ENCODE data around the gene FGFR1OP2. TPM values are rescaled to one million over a fixed set of nuclear protein-coding genes. Genes with fewer than 3 reads are reported as not detected.

The FGFR1OP2 gene
- polyA plus RNA-seq, 1 donor from 2014 or later: 66.2 TPM

Other genes starting within 250 kb of the FGFR1OP2 start
- gene ITPR2, start 105.3 kb upstream of the FGFR1OP2 start, polyA plus RNA-seq: 27.5 TPM
- gene INTS13, start 489 bp upstream of the FGFR1OP2 start, polyA plus RNA-seq: 14.6 TPM
- gene TM7SF3, start 75.9 kb downstream of the FGFR1OP2 start, polyA plus RNA-seq: 46.1 TPM
- 17.4 TPM for gene MED21, start 84.1 kb downstream of the FGFR1OP2 start, polyA plus RNA-seq
- gene C12orf71, start 144.1 kb downstream of the FGFR1OP2 start, polyA plus RNA-seq: not detected

All from IgD-negative memory B cell (primary cell).